PC-3 (cell line): ENCODE measurements around the gene MAP1LC3B. TPM values are rescaled to one million over a fixed set of nuclear protein-coding genes. Genes with fewer than 3 reads are reported as not detected.
A peak's percentile ranks its signal among the peaks of the same experiment; 100 is the strongest.

Source experiments
- ATAC-seq: fragments of 200-7000 bp; cut with Tn5 transposase; 2 replicates; pipeline ENCODE4 v1.9.1; 2020; ENCODE audit warnings: mild to moderate bottlenecking, moderate library complexity
- BruUV-seq: library from RNA; stranded (reverse); fragments of 400-500 nt; replicated peaks from 2 replicates; lab custom pipeline; 2021; lab: Mats Ljungman, UMichigan
- CTCF ChIA-PET: fragments of 300-600 bp; sonication (Branson Sonifier 250); formaldehyde crosslinking; loops from one replicate; lab custom pipeline; 2022; ENCODE audit warnings: antibody characterized with exemption; lab: Charles Lee
- POLR2A ChIA-PET: fragments of 300-600 bp; sonication (Branson Sonifier 250); formaldehyde crosslinking; loops from one replicate; lab custom pipeline; 2022; ENCODE audit warnings: antibody characterized with exemption; ENCODE audit not compliant: unreplicated experiment; lab: Charles Lee
- DNase-seq: peaks from one replicate; pipeline ENCODE4 v3.0.0-alpha.2; 2015
- H2AFZ ChIP-seq: fragments of 300-600 bp; sonication (generic); 2 replicates; pipeline ENCODE4 v1.6.0; 2016; ENCODE audit warnings: antibody characterized with exemption, low read length
- H3F3A ChIP-seq: fragments of 300-600 bp; sonication (generic); one replicate; pipeline ENCODE4 v1.6.0; 2017; ENCODE audit warnings: antibody characterized with exemption, low read length, control low read depth, mild to moderate bottlenecking; ENCODE audit not compliant: unreplicated experiment
- H3K27ac ChIP-seq: fragments of 300-600 bp; sonication (generic); 2 replicates; pipeline ENCODE4 v1.5.1; 2016; ENCODE audit warnings: mild to moderate bottlenecking, low read length
- H3K27me3 ChIP-seq: fragments of 300-600 bp; sonication (generic); 2 replicates; pipeline ENCODE4 v1.6.1; 2016; ENCODE audit warnings: low read length, mixed read lengths
- H3K36me3 ChIP-seq: fragments of 300-600 bp; sonication (generic); 2 replicates; pipeline ENCODE4 v1.6.1; 2016; ENCODE audit warnings: low read depth, mixed run types, low read length, mixed read lengths
- H3K4me1 ChIP-seq: fragments of 300-600 bp; sonication (generic); 2 replicates; pipeline ENCODE4 v1.5.1; 2016; ENCODE audit warnings: low read length; ENCODE audit not compliant: insufficient read depth
- H3K4me2 ChIP-seq: fragments of 300-600 bp; sonication (generic); 2 replicates; pipeline ENCODE4 v1.6.0; 2016; ENCODE audit warnings: low read length
- H3K4me3 ChIP-seq: fragments of 300-600 bp; sonication (generic); 2 replicates; pipeline ENCODE4 v1.5.1; 2016; ENCODE audit warnings: mild to moderate bottlenecking, low read length, mixed read lengths
- H3K79me2 ChIP-seq: fragments of 300-600 bp; sonication (generic); 2 replicates; pipeline ENCODE4 v1.6.1; 2017; ENCODE audit warnings: low read length, mixed read lengths
- H3K9ac ChIP-seq: fragments of 300-600 bp; sonication (generic); 2 replicates; pipeline ENCODE4 v1.6.0; 2016; ENCODE audit warnings: mild to moderate bottlenecking, low read length
- H3K9me2 ChIP-seq: fragments of 300-600 bp; sonication (generic); replicated peaks from 2 replicates; pipeline ENCODE4 v1.6.1; 2016; ENCODE audit warnings: mixed run types, low read length, mixed read lengths
- H3K9me3 ChIP-seq: fragments of 300-600 bp; sonication (generic); 2 replicates; pipeline ENCODE4 v1.6.1; 2016; ENCODE audit warnings: low read length, mixed read lengths
- H4K20me1 ChIP-seq: fragments of 300-600 bp; sonication (generic); 2 replicates; pipeline ENCODE4 v1.6.1; 2016; ENCODE audit warnings: low read length, mixed read lengths
- CTCF ChIP-seq: fragments of 300-600 bp; sonication (generic); conservative IDR thresholded peaks from 2 replicates; pipeline ENCODE4 v1.5.1; 2017; ENCODE audit warnings: antibody characterized with exemption, low read depth, mild to moderate bottlenecking, low read length
- EZH2 ChIP-seq: fragments of 300-600 bp; sonication (generic); IDR thresholded peaks from one replicate; pipeline ENCODE4 v1.6.1; 2017; ENCODE audit warnings: antibody characterized with exemption, mild to moderate bottlenecking, low read length; ENCODE audit not compliant: unreplicated experiment
- EZH2phosphoT487 ChIP-seq: fragments of 300-600 bp; sonication (generic); IDR thresholded peaks from 2 replicates; pipeline ENCODE4 v1.6.1; 2018; ENCODE audit warnings: mild to moderate bottlenecking, antibody characterized with exemption, low read length, borderline replicate concordance
- intact Hi-C: fragments of 100-400 bp; cut with micrococcal nuclease; formaldehyde crosslinking; loops from 2 replicates; pipeline ENCODE4 v1.9.0; 2023
- total RNA-seq: library from RNA; depleted of rRNA; stranded (reverse); fragments of >200 nt; gene quantifications from 2 replicates; pipeline ENCODE4 v1.2.3, GENCODE V29; 2014

MAP1LC3B gene
- total RNA-seq, 1 experiment from 2014 or later: 11.9 TPM

GRCh38 chr16:87426423-87427215 lies 34.5 kb downstream of the MAP1LC3B start:
- Histone ChIP-seq H3K79me2 (no peaks in the 10 kb centered on the region), H3K27ac (no peak overlapping the region), H3K27me3 (no peaks in the 10 kb centered on the region), H3K4me2 (no peak overlapping the region), H4K20me1 (no peaks in the 10 kb centered on the region), H3K9me2 (no peaks in the 10 kb centered on the region), H3K9me3 (no peaks in the 10 kb centered on the region), H3F3A (no peaks in the 10 kb centered on the region), H3K36me3 (no peaks in the 10 kb centered on the region), H3K4me1 (no peaks in the 10 kb centered on the region), H3K4me3 (no peak overlapping the region), H2AFZ (no peak overlapping the region), H3K9ac (no peak overlapping the region)
- TF ChIP-seq EZH2: no peak
- no peak for TF ChIP-seq CTCF
- TF ChIP-seq EZH2phosphoT487: no peak
- POLR2A ChIA-PET: no interaction called here
- CTCF ChIA-PET: no interaction called here
- no peak for ATAC-seq
- no TSS peak for BruUV-seq
- DNase-seq: no peak
- intact Hi-C loops: no loop called here

- Histone ChIP-seq H3K27me3 (no peaks in the 10 kb centered on the region), H3K4me2 (no peak overlapping the region)
- POLR2A ChIA-PET: no interaction called here
These were observed 39.8 kb downstream of the MAP1LC3B start for GRCh38 chr16:87431926-87432325.

More at GRCh38 chr16:87431926-87432325, 39.8 kb downstream of the MAP1LC3B start:
- H3K9me2 ChIP-seq: no peaks in the 10 kb centered on the region
- H3K9ac ChIP-seq: no peak overlapping the region
- no peak overlapping the region for H2AFZ ChIP-seq
- H4K20me1 ChIP-seq: no peaks in the 10 kb centered on the region
- peaks cover 7% of the 10 kb centered on the region; the same call in 1 of the 2 replicates for H3K79me2 ChIP-seq
- TF ChIP-seq EZH2phosphoT487 (no peak), CTCF (no peak), EZH2 (no peak)
- H3K36me3 ChIP-seq: no peaks in the 10 kb centered on the region
- CTCF ChIA-PET: no interaction called here
- no TSS peak for BruUV-seq
- ATAC-seq: no peak; the same call in 1 of the 2 replicates
- H3K4me3 ChIP-seq: no peak overlapping the region
- peaks cover 17% of the 10 kb centered on the region for H3K4me1 ChIP-seq
- H3K27ac ChIP-seq: no peak overlapping the region
- no peaks in the 10 kb centered on the region for H3K9me3 ChIP-seq
- DNase-seq: peak; percentile 8
- intact Hi-C loops: no loop called here
- H3F3A ChIP-seq: no peaks in the 10 kb centered on the region
